Testis (tissue), 3 donors: ENCODE results near the gene FST. TPM values are rescaled to one million over a fixed set of nuclear protein-coding genes. Genes with fewer than 3 reads are reported as not detected.

Experiments
- DNase-seq: peaks from one replicate; pipeline ENCODE4 v3.0.0-alpha.2; 2019
- H3K27ac ChIP-seq, 2 donors: fragments of 200-600 bp; sonication (generic); one replicate each; pipeline ENCODE4 v1.5.1; 2019
- H3K27me3 ChIP-seq: fragments of 200-600 bp; sonication (generic); one replicate; pipeline ENCODE4 v1.5.1; 2019
- H3K36me3 ChIP-seq: fragments of 200-600 bp; sonication (generic); one replicate; pipeline ENCODE4 v1.5.1; 2017; ENCODE audit warnings: low read depth; ENCODE audit errors: missing control alignments
- H3K4me1 ChIP-seq: fragments of 200-600 bp; sonication (generic); one replicate; pipeline ENCODE4 v1.5.1; 2019
- H3K4me3 ChIP-seq, 2 donors: fragments of 200-600 bp; sonication (generic); one replicate each; pipeline ENCODE4 v1.5.1; 2017 to 2019
- H3K9me3 ChIP-seq: fragments of 200-600 bp; sonication (generic); one replicate; pipeline ENCODE4 v1.5.1; 2017
- POLR2A ChIP-seq: fragments of 450-650 bp; IDR thresholded peaks from one replicate; pipeline ENCODE4 v1.6.1; 2017; ENCODE audit warnings: antibody characterized with exemption, mild to moderate bottlenecking, moderate library complexity
- WGBS, 2 donors: methylation state at CpG; one replicate each; pipeline ENCODE4 v1.1.5; 2018; 5-methylcytosine and 5-hydroxymethylcytosine counted together
- intact Hi-C: fragments of 100-400 bp; cut with DNase I; formaldehyde crosslinking; loops from one replicate; pipeline ENCODE4 v1.15.1; 2023; ENCODE audit warnings: low total_unique reads
- polyA plus RNA-seq: library from polyadenylated mRNA; stranded (reverse); fragments of 350-450 nt; fragmentation: Illumina TruSeq; extraction: RNeasy Lipid Tissue Mini Kit (QIAGEN cat#74804); gene quantifications from one replicate; pipeline ENCODE4 v1.2.3, GENCODE V29; 2014; ENCODE audit warnings: low read depth, low replicate concordance; ENCODE audit not compliant: insufficient read depth
- total RNA-seq, 2 donors: library from RNA; depleted of rRNA; stranded (reverse); fragments of >200 nt; gene quantifications; one replicate each; pipeline ENCODE4 v1.2.3, GENCODE V29; 2016
- TF ChIP-seq, protein P1 (sequence below), 3 experiments: fragments of 450-650 bp in 2 of 3; fragments of 200-600 bp in 1 of 3; sonication (generic) in 1 of 3; IDR thresholded peaks; one replicate each; pipeline ENCODE4 v1.5.1; 2016 to 2019; ENCODE audit warnings: antibody characterized with exemption in 3 of 3, mild to moderate bottlenecking in 2 of 3, moderate library complexity in 1 of 3

The FST gene
- total and polyA plus RNA-seq, 3 donors from 2014 or later, result 8.0 to 9.3 (median 8.7) TPM

DNA sequence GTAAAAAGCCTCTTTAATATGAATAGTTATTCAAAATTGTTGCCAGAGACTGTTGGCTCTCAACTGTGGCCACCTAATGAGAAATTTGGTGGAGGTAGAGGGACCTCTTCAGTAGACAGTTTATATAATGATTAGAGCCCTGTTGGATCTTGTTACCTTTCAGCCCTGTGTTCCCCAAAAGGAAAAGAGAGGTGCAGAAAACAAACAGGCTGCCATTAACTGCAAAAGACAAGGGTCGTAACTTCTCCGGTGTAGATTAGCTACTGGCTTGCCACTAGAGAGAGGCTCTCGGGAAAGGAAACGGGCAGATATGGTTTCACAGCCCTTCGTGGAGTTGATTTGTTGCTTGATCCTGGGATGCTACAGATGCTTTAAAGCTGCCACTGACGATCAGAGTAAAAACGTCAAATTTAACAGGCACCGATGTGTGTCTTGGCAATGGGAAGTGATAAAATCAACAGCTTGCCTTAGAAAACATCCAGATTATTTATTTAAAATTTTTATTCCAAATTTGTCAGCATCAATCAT is 7.8 kb downstream of the FST start:
- no peak for TF ChIP-seq POLR2A
- TF ChIP-seq, protein P1, sequence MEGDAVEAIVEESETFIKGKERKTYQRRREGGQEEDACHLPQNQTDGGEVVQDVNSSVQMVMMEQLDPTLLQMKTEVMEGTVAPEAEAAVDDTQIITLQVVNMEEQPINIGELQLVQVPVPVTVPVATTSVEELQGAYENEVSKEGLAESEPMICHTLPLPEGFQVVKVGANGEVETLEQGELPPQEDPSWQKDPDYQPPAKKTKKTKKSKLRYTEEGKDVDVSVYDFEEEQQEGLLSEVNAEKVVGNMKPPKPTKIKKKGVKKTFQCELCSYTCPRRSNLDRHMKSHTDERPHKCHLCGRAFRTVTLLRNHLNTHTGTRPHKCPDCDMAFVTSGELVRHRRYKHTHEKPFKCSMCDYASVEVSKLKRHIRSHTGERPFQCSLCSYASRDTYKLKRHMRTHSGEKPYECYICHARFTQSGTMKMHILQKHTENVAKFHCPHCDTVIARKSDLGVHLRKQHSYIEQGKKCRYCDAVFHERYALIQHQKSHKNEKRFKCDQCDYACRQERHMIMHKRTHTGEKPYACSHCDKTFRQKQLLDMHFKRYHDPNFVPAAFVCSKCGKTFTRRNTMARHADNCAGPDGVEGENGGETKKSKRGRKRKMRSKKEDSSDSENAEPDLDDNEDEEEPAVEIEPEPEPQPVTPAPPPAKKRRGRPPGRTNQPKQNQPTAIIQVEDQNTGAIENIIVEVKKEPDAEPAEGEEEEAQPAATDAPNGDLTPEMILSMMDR (IDR thresholded peaks at IDR 0.05), result no peak
- 68 to 76% methylated on average over 8 of the region's 8 CpGs for WGBS, 2 donors
- Histone ChIP-seq H3K4me3 (no peak overlapping the region), H3K27me3 (no peaks in the 10 kb centered on the region), H3K36me3 (no peaks in the 10 kb centered on the region), H3K27ac (no peak overlapping the region), H3K4me1 (no peaks in the 10 kb centered on the region), H3K9me3 (no peaks in the 10 kb centered on the region)
- intact Hi-C loops, result no loop called here
- no peak for DNase-seq

DNA sequence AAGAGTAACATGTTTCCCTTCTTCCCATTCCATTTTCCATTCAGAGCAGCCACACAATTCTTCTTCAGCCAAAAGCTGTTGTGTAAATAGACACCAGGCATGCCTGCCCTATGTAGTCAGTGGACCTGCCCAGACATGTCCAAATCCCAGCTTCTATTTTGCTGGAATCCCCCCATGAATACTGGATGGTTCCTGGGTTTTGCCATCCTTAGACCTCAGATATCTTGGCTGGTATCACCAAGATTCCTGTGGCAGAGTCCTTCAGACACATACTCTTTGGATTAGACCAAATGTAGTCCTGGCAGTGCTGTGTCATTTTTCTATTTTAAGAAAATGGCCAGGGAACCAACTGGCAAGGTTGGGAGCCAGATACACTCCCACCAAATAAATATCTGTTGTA is 10.3 kb downstream of the FST start:
- no peak overlapping the region for H3K27ac ChIP-seq
- H3K9me3 ChIP-seq, result no peaks in the 10 kb centered on the region
- no peak overlapping the region for H3K4me3 ChIP-seq
- no peaks in the 10 kb centered on the region for H3K36me3 ChIP-seq
- H3K27me3 ChIP-seq, result no peaks in the 10 kb centered on the region
- TF ChIP-seq, protein P1 (IDR thresholded peaks at IDR 0.05), result no peak
- TF ChIP-seq POLR2A, result no peak
- H3K4me1 ChIP-seq, result no peaks in the 10 kb centered on the region
- no peak for DNase-seq
- intact Hi-C loops, result no loop called here

DNA sequence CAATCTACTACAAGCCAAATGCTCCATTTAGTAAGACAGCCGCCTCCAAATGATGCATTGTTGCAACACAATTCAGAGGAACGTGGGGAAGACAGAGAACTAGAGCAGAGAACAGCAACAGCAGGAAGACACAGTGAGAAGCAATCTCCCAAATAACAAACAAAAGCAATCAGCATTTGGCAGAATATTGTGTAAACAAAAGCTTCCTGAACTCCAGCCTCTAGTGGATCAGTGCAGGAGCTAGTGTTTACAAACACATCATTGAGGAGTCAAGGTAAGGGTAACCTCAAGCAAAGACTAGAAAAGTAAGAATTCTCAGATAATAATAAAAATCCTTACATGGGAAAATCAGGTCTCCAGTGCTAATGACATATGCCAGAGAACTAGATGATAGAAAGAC is 20.6 kb downstream of the FST start:
- DNase-seq, result no peak
- no peaks in the 10 kb centered on the region for H3K36me3 ChIP-seq
- H3K4me1 ChIP-seq, result no peaks in the 10 kb centered on the region
- 36 to 53% methylated on average over 2 of the region's 2 CpGs for WGBS, 2 donors
- no peak overlapping the region for H3K27ac ChIP-seq
- no peaks in the 10 kb centered on the region for H3K9me3 ChIP-seq
- intact Hi-C loops, result no loop called here
- no peaks in the 10 kb centered on the region for H3K27me3 ChIP-seq
- H3K4me3 ChIP-seq, result no peak overlapping the region
- no peak for TF ChIP-seq POLR2A
- TF ChIP-seq, protein P1 (IDR thresholded peaks at IDR 0.05), result no peak

DNA sequence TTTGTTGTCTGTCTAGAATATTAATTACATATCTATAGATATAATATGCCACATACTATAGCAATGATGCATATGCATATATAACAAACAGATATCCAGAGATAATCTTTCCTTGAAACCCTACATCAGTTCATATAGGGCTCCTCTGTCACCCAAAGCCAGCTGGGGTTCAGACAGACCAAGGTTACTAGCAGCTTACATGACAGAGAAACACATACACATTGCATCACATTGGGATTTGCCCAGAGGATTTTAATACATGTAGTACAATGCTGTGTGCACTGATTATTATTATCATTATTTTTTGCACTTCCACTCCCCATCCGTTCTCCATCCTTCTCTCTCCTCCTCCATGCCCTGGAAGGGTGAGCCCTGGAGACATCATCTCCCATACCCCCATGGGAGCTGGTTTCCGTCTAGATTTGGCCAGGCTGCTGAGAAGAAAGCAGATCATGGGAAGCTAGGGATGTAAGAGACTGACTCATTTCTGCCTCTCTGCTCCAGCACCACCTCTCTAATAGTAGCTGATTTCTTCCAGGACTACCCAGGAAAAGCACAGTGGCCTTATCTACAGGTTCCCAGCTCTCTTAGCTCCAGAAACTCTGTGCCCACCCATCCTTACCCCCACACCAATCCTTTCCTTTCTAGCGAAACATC is 23.3 kb downstream of the FST start:
- TF ChIP-seq, protein P1 (IDR thresholded peaks at IDR 0.05), result no peak
- TF ChIP-seq POLR2A, result no peak
- WGBS, 2 donors, result 57 to 63% methylated on average over 3 of the region's 3 CpGs
- Histone ChIP-seq H3K36me3 (no peaks in the 10 kb centered on the region), H3K4me3 (no peak overlapping the region), H3K4me1 (no peaks in the 10 kb centered on the region), H3K27ac (no peak overlapping the region), H3K9me3 (no peaks in the 10 kb centered on the region), H3K27me3 (no peaks in the 10 kb centered on the region)
- no peak for DNase-seq
- intact Hi-C loops, result no loop called here

DNA sequence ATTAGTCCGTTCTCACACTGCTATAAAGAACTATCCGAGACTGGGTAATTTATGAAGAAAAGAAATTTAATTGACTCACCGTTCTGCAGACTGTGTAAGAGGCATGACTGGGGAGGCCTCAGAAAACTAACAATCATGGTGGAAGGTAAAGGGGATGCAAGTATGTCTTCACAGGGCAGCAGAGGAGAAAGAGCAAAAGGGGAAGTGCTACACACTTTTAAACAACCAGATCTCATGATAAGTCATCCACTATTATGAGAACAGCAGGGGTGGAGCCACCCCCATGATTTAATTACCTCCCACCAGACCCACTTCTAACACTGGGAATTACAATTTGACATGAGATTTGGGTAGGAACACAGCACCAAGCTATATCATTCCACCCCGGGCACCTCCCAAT is 26.6 kb downstream of the FST start:
- H3K9me3 ChIP-seq, result no peaks in the 10 kb centered on the region
- no peak for DNase-seq
- WGBS, 2 donors, result 94 to 96% methylated on average over 4 of the region's 4 CpGs
- H3K4me3 ChIP-seq, result no peak overlapping the region
- intact Hi-C loops, result no loop called here
- H3K4me1 ChIP-seq, result no peaks in the 10 kb centered on the region
- H3K27me3 ChIP-seq, result no peaks in the 10 kb centered on the region
- TF ChIP-seq, protein P1 (IDR thresholded peaks at IDR 0.05), result no peak
- TF ChIP-seq POLR2A, result no peak
- H3K36me3 ChIP-seq, result no peaks in the 10 kb centered on the region
- H3K27ac ChIP-seq, result no peak overlapping the region
